PC-3 (cell line): Measurements from ENCODE around the gene STX8.

Experiments
- EZH2 ChIP-seq: fragments of 300-600 bp; sonication (generic); IDR thresholded peaks from one replicate; pipeline ENCODE4 v1.6.1; 2017; ENCODE audit warnings: antibody characterized with exemption, mild to moderate bottlenecking, low read length; ENCODE audit not compliant: unreplicated experiment
- EZH2phosphoT487 ChIP-seq: fragments of 300-600 bp; sonication (generic); IDR thresholded peaks from 2 replicates; pipeline ENCODE4 v1.6.1; 2018; ENCODE audit warnings: mild to moderate bottlenecking, antibody characterized with exemption, low read length, borderline replicate concordance
- TF ChIP-seq, protein P1 (sequence below): fragments of 300-600 bp; sonication (generic); conservative IDR thresholded peaks from 2 replicates; pipeline ENCODE4 v1.5.1; 2017; ENCODE audit warnings: antibody characterized with exemption, low read depth, mild to moderate bottlenecking, low read length

DNA sequence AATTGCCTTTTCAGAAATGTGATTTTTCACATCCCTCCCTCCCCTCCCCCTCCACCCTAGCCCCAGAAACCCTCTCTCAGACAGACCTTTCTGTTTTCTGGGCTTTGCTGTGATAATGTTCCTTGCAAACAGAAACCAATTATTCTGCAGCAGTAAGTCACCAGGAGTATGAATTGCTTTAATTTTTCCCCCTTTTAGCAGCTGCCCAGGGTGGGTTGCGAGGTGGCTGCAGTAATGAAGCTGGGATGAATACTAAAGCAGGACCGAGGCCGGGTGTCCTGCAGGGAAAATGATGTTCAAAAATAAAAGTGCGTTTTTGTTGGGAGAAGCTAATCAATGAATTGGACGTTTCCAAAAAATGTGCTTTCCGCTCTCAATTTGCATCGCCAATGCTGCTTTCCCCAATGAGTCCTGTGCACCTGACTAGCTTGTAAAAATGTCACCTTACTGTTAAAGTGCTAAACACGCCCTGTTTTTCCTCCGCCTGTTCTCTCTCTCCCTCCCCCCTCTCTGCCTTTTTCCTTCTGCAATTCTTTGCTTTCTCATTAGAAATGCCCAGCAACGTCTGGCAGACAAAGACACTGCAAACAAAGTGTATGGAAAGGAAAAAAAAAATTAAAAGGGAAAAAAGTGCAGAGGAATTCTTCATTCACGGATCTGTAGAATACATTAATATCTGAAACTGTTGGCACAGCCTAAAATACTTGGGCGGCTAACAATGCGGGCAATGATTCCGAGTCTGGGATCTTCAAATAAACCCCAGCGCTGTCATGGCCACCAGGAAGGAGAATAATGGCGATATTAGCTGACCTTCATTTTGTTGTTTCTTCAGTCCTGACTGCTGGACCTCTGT, 244.1 kb downstream of the STX8 start:
- TF ChIP-seq, protein P1, sequence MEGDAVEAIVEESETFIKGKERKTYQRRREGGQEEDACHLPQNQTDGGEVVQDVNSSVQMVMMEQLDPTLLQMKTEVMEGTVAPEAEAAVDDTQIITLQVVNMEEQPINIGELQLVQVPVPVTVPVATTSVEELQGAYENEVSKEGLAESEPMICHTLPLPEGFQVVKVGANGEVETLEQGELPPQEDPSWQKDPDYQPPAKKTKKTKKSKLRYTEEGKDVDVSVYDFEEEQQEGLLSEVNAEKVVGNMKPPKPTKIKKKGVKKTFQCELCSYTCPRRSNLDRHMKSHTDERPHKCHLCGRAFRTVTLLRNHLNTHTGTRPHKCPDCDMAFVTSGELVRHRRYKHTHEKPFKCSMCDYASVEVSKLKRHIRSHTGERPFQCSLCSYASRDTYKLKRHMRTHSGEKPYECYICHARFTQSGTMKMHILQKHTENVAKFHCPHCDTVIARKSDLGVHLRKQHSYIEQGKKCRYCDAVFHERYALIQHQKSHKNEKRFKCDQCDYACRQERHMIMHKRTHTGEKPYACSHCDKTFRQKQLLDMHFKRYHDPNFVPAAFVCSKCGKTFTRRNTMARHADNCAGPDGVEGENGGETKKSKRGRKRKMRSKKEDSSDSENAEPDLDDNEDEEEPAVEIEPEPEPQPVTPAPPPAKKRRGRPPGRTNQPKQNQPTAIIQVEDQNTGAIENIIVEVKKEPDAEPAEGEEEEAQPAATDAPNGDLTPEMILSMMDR = no peak
- no peak for TF ChIP-seq EZH2phosphoT487
- TF ChIP-seq EZH2 = no peak
